ENCODE measurements around the gene CNOT4.

GRCh38 chr7:135490783-135491182, 19.1 kb downstream of the CNOT4 start:
- no peak for TF ChIP-seq ZSCAN30 (CRISPR knock-in tag; IDR thresholded peaks at IDR 0.05)
- TF ChIP-seq CTCF (CRISPR knock-in tag; IDR thresholded peaks at IDR 0.05), result no peak
- no peak for TF ChIP-seq KDM1A (CRISPR knock-in tag; IDR thresholded peaks at IDR 0.05)
- TF ChIP-seq EED (CRISPR knock-in tag; IDR thresholded peaks at IDR 0.05), result no peak
- TF ChIP-seq POLR2AphosphoS5 (IDR thresholded peaks at IDR 0.05; ENCODE audit: low read depth, low read length), result no peak
- TF ChIP-seq ZNF691 (CRISPR knock-in tag; IDR thresholded peaks at IDR 0.05; ENCODE audit: borderline replicate concordance, low read depth), result no peak
- TF ChIP-seq USF2 (IDR thresholded peaks at IDR 0.05; ENCODE audit: low read depth, low read length), result no peak
- TF ChIP-seq USF2 (CRISPR knock-in tag; IDR thresholded peaks at IDR 0.05; ENCODE audit: borderline replicate concordance), result no peak
- no peak for TF ChIP-seq MXI1 (IDR thresholded peaks at IDR 0.05; ENCODE audit: borderline replicate concordance, low read depth, low read length)
- no peak for TF ChIP-seq ZNF274 (CRISPR knock-in tag; IDR thresholded peaks at IDR 0.05)
- no peak for TF ChIP-seq KLF11 (CRISPR knock-in tag; IDR thresholded peaks at IDR 0.05)
- no peak for TF ChIP-seq ZNF382 (CRISPR knock-in tag; IDR thresholded peaks at IDR 0.05; ENCODE audit: borderline replicate concordance)
- TF ChIP-seq HBP1 (CRISPR knock-in tag; IDR thresholded peaks at IDR 0.05; ENCODE audit: low read depth), result no peak

All from HepG2 (cell line).